ENCODE results near the gene PARM1. TPM values are rescaled to one million over a fixed set of nuclear protein-coding genes. Genes with fewer than 3 reads are reported as not detected.

The PARM1 gene
- total and polyA plus RNA-seq, 8 donors: 29.4 to 140 (median 54.4) TPM

- Histone ChIP-seq H3K4me1 (no peaks in the 10 kb centered on the region), H3K27me3 (no peaks in the 10 kb centered on the region), H3K27ac (no peak overlapping the region), H3K36me3 (no peaks in the 10 kb centered on the region), H3K4me3 (no peak overlapping the region), H3K9me3 (no peaks in the 10 kb centered on the region)
- ATAC-seq: no peak
- intact Hi-C loops (cut with DNase I): no loop called here
- TF ChIP-seq, protein P1, sequence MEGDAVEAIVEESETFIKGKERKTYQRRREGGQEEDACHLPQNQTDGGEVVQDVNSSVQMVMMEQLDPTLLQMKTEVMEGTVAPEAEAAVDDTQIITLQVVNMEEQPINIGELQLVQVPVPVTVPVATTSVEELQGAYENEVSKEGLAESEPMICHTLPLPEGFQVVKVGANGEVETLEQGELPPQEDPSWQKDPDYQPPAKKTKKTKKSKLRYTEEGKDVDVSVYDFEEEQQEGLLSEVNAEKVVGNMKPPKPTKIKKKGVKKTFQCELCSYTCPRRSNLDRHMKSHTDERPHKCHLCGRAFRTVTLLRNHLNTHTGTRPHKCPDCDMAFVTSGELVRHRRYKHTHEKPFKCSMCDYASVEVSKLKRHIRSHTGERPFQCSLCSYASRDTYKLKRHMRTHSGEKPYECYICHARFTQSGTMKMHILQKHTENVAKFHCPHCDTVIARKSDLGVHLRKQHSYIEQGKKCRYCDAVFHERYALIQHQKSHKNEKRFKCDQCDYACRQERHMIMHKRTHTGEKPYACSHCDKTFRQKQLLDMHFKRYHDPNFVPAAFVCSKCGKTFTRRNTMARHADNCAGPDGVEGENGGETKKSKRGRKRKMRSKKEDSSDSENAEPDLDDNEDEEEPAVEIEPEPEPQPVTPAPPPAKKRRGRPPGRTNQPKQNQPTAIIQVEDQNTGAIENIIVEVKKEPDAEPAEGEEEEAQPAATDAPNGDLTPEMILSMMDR (IDR thresholded peaks at IDR 0.05): no peak
- DNase-seq: no peak
These were observed 41.9 kb upstream of the PARM1 start for GRCh38 chr4:74891037-74891436.

- no peaks in the 10 kb centered on the region for H3K27me3 ChIP-seq
- TF ChIP-seq, protein P1 (IDR thresholded peaks at IDR 0.05): no peak
These were observed 39.7 kb upstream of the PARM1 start for GRCh38 chr4:74893171-74893570.

GRCh38 chr4:74896595-74896994 lies 36.3 kb upstream of the PARM1 start:
- H3K27ac ChIP-seq: no peak overlapping the region
- ATAC-seq: no peak

More at GRCh38 chr4:74893171-74893570, 39.7 kb upstream of the PARM1 start:
- intact Hi-C loops (cut with DNase I): no loop called here
- H3K4me3 ChIP-seq: no peak overlapping the region
- H3K27ac ChIP-seq: no peak overlapping the region
- no peaks in the 10 kb centered on the region for H3K4me1 ChIP-seq
- H3K9me3 ChIP-seq: no peaks in the 10 kb centered on the region
- H3K36me3 ChIP-seq: no peaks in the 10 kb centered on the region
- ATAC-seq (no peak), DNase-seq (no peak)

GRCh38 chr4:74897386-74897785 lies 35.5 kb upstream of the PARM1 start:
- no peak overlapping the region for H3K4me3 ChIP-seq
- DNase-seq (no peak), ATAC-seq (no peak)
- no peaks in the 10 kb centered on the region for H3K36me3 ChIP-seq
- no peaks in the 10 kb centered on the region for H3K9me3 ChIP-seq
- no peak overlapping the region for H3K27ac ChIP-seq
- TF ChIP-seq, protein P1 (IDR thresholded peaks at IDR 0.05): no peak
- H3K27me3 ChIP-seq: no peaks in the 10 kb centered on the region
- H3K4me1 ChIP-seq: no peaks in the 10 kb centered on the region
- intact Hi-C loops (cut with DNase I): no loop called here

More at GRCh38 chr4:74896595-74896994, 36.3 kb upstream of the PARM1 start:
- H3K4me1 ChIP-seq: no peaks in the 10 kb centered on the region
- no peaks in the 10 kb centered on the region for H3K27me3 ChIP-seq
- TF ChIP-seq, protein P1 (IDR thresholded peaks at IDR 0.05): no peak
- DNase-seq: no peak
- H3K4me3 ChIP-seq: no peak overlapping the region
- no peaks in the 10 kb centered on the region for H3K36me3 ChIP-seq
- intact Hi-C loops (cut with DNase I): no loop called here
- no peaks in the 10 kb centered on the region for H3K9me3 ChIP-seq

- Histone ChIP-seq H3K4me1 (no peaks in the 10 kb centered on the region), H3K36me3 (no peaks in the 10 kb centered on the region), H3K4me3 (no peak overlapping the region), H3K27me3 (no peaks in the 10 kb centered on the region), H3K27ac (no peak overlapping the region), H3K9me3 (no peaks in the 10 kb centered on the region)
- no peak for ATAC-seq
- TF ChIP-seq, protein P1 (IDR thresholded peaks at IDR 0.05): no peak
- intact Hi-C loops (cut with DNase I): no loop called here
- DNase-seq: no peak
These were observed 32.1 kb upstream of the PARM1 start for GRCh38 chr4:74900862-74901261.
